Umbilical cord (tissue), 2 donors: ENCODE data around the gene ZMYM4. TPM values are rescaled to one million over a fixed set of nuclear protein-coding genes. Genes with fewer than 3 reads are reported as not detected.
"Not testable (repeated sequence)": the region's sequence is repeated elsewhere in the genome, so short reads cannot be mapped to it uniquely, and the experiment has no call there.

Experiments
- DNase-seq: peaks from one replicate; pipeline ENCODE4 v3.0.0-alpha.2; 2015; ENCODE audit warnings: low spot score
- total RNA-seq: library from RNA; depleted of rRNA; stranded (reverse); fragments of >200 nt; gene quantifications from one replicate; pipeline ENCODE4 v1.2.3, GENCODE V29; 2014; ENCODE audit warnings: low replicate concordance; ENCODE audit not compliant: insufficient read depth

The ZMYM4 gene
- total RNA-seq, result 134 TPM

DNA sequence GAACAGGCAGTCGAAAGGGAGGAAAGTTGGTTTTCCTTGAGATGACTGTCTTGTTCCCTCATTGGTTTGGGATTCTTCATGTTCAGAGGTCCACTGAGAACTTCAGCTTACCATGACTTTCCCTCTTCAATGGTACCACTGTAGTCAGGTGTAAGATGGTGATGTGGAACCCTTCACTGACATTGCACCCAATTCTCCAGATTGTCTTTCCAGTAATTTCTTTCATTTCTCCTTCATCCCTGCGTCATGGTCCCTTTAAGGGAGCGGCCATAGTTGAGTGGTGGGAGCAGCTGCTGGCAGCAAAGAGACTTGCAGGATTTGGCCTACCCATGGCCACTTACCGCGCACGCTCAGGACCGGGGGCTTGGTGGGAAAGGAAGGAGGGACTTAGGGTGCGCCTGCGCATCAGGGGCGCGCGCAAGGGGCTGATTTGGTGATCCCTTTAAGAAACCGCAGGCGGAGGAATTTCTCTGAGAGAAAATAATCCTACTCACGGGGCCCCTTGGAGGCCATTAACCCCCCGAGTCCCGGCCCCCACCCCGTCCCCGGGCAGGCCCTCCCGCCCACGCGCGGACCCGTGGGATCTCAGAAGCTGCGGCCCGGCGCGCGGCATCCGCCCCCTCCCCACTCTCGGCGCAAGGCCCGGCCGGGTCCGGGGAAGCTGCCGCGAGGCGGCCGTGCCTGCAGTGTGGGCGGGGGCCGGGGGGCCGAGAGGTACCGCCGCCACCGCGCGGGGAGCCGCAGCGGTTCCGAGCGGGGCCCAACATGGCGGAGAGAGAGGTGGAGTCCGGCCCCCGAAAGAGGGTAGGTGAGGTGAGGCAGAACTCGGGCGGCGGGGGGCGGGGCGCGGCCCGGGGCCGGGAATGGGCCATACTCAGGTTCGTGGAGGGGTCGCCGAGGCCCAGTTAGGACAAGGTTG, at the start of gene ZMYM4:
Gene ZMYM4 (plus strand): TSS at position 428 of the 919 bp plus-strand sequence. CDS start 338 bp downstream, at position 766.
- DNase-seq, result peak; percentile 98

GRCh38 chr1:35220976-35221375, 47.5 kb upstream of the ZMYM4 start:
- DNase-seq, result no peak

DNA sequence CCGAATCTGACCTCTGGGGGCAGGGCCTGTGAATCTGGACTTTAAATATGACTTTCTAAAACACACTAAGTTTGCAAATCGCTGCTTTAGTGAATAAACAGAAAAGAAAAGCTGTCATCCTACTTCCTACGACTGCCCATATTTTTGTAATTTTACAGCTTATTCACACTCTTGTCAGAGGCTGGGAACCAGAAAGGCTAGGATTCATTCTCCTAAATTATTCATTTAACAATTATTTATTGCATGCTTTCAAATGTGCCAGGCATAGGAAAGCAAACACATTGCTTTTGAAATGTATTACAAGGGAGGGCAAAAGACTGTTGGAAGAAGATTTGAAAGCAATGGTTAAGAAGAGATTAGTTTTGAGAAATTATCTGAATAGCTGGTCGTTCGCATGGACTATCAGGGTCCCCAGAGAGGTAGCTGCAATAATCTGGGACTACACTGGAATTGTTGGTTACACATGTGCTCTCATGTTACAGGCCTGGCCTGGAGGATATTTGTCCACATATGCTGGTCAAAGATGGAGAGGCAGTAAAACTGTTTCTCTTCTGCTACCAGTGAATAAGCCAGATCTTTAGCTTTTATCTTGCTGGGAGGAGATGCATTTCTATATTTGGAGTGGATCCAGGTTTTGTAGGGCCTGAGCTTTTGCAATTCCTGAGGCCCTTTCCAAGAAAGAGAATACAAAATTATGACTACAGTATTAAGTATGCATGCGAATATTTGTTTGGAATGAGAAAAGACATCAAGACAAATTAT, 46.0 kb upstream of the ZMYM4 start:
- peak; percentile 97 for DNase-seq

DNA sequence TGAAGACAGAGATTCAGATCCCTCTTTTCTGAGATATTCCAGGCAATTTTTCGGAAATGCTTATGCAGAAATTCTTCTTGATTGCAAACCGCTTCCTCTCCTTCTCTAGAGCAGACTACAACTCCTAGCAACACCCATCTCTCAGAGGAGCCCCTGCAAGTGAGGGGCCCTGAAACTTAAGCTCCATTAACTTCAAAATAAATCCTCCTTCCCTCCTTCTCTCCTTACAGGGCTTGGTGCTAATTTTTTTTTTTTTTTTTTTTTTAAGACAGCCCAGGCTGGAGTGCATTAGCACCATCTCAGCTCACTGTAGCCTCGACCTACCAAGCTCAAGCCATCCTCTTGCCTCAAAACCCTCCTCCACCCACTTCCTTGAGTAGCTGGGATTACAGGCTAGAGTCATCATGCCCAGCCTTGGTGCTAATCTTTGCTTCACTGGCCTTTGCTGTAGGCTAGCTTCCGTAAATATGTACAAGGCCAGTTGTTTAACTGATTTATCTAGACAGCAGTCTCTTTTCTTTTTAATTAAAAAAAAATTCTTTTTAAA, 45.4 kb upstream of the ZMYM4 start:
- DNase-seq, result no peak

- DNase-seq, result no peak
These were observed 42.0 kb upstream of the ZMYM4 start for GRCh38 chr1:35226546-35226945.

DNA sequence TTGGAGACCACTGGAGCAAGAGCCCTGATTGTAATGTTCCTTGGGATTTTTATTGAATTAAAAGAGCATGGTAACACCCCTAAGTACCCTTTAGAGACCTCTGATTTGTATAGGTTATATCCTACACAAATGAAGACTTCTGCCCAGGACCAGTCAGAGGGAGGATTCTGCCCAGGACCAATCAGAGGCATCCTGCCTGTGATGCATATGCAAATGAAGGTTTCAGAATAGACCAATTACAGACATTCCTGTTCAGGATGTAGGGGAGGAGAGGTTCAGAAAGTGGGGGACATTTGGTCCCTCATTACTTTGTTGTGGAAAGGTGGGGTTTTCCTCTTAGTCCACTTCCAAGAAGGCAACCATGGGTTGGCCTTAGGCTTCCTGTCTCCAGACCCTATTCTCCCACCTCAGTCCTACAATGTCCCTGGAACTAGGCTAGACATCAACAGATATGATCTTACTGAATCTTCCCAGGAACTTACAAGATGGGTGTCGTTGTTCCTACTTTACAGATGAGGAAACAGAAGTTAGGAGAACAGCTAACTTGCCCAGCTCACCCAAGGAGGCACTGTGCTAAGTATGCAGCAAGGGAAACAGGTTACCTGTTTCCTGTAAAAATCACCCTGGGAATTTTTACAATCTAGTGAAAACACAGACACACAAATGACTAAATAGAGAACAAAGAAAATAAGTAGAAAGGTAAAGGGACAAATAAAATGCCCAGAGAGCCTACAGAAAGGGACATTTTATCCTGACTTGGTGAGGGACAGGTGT, 38.7 kb upstream of the ZMYM4 start:
- no peak for DNase-seq

DNA sequence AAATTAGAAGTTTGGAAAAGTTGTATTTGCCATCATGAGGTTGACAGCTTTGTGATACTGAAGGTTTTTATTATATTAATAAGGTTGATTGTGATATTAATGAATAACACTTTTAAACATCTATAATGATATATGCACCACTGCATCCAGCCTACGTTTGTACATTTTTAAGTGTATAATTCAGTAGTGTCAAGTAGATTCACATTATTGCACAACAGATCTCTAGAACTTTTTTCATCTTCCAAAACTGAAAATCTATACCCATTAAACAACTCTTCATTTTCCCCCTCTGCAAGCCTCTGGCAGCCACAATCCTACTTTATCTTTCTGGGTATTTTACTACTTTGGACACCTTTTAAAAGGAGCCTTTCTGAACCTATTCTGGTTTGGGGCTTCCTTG, 37.2 kb upstream of the ZMYM4 start:
- no peak for DNase-seq

GRCh38 chr1:35236772-35237171, 31.7 kb upstream of the ZMYM4 start:
- not testable (repeated sequence) for DNase-seq

GRCh38 chr1:35243691-35244090, 24.8 kb upstream of the ZMYM4 start:
- no peak for DNase-seq

DNA sequence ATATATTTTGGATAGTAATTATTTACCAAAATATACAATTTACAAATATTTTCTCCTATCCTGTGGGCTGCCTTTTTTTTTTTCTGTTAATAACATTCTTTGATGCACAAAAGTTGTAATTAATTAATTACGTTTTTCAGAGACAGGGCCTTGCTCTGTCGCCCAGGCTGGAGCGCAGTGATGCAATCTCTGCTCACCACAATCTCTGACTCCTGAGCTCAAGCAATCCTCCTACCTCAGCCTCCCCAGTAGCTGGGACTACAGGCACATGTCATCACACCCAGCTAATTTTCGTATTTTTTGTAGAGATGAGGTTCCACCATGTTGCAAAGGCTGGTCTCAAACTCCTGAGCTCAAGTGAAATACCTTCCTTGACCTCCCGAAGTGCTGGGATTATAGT, 21.3 kb upstream of the ZMYM4 start:
- no peak for DNase-seq

- DNase-seq, result no peak
These were observed 14.6 kb upstream of the ZMYM4 start for GRCh38 chr1:35253941-35254340.

DNA sequence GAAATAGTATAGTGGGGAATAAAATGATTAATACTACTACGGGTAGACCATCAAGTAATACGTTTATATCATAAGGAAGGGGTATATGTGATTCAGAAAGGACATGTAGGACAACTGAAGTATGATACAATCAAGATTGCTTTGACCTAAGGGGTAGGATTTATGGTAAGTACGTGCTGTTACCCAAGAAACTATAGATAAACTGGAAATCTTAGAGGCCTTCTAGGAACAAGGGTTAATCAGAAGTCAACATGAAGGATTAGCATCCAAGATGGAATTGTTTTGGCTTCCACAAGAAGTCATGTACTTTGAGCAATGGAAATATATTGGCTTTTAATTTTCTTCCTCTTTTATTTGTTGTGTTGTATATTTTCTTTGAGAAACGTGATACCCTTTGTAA, 13.2 kb upstream of the ZMYM4 start:
- no peak for DNase-seq

DNA sequence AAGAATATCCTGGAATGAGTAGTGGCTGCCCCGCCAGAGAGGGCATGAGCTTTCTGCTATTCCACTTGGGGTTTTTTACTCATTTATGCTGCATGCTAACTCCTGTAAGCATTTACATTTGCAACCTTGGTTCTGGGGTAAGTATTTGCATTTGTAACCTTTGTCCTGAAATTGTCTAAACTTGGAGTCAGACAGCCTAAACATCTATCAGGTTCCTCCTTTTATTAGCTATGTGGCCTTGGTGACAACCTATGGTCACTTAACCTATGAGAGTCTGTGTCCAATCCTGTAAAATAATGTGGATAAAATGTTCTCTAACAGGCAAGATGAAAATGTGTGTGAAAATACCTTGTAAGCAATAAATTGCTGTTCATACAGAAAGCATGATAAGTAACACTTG, 8.9 kb upstream of the ZMYM4 start:
- no peak for DNase-seq

- DNase-seq, result peak; percentile 13
These were observed 6.9 kb upstream of the ZMYM4 start for GRCh38 chr1:35261412-35262120.

GRCh38 chr1:35264035-35264434, 4.5 kb upstream of the ZMYM4 start:
- no peak for DNase-seq

DNA sequence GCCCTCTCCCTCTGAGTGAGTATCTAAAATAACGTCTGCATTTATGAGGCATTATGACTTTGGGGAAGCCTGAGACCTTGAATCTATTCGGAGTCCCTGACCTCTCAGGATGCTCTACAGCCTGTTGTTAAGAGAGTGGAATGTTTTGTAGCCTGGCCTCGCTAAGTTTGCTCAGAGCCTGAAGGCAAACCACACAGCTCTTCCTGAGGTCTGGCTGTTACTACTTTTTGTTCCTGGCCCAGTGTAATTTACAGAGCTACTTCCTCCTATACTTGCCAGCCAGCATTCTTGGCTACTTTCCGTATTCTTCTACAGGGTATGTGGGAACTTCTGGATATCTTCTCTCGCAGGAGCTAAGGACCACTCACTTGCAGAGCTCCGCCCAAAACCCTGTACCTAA, 3.6 kb upstream of the ZMYM4 start:
- DNase-seq, result peak; percentile 24

DNA sequence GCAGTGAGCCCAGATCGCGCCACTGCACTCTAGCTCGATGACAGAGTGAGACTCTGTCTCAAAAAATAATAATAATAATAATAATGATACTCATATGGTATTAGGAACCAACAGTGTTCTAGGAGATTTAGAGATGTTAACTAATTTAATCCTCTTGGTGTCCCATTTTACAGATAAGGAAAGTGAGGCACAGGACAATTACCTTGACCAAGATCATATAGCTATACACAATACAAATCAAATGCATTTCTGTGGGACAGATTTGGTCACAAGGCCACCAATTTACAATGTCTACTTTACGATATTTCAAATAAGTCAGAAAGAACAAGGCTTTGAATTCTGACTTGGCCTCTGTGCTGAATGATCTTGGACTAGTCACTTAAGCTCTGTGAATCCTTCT, 2.2 kb upstream of the ZMYM4 start:
- no peak for DNase-seq

- DNase-seq, result peak; percentile 9
These were observed 886 bp downstream of the ZMYM4 start for GRCh38 chr1:35269201-35269988.

DNA sequence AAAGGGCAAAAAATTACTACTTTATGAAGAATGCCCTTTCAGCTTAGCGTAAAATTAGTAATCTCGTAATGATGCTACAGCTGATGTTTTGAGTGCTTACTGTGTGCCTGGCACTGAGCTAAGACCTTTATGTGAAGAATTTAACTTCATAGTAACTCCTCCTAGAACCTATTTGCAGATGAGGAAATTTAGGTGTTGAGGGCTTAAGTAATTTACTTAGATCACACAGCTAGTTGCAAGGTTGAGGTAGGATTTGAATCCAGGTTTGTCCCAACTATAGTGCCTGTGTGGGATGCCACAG, 1.4 kb downstream of the ZMYM4 start:
- DNase-seq, result no peak

DNA sequence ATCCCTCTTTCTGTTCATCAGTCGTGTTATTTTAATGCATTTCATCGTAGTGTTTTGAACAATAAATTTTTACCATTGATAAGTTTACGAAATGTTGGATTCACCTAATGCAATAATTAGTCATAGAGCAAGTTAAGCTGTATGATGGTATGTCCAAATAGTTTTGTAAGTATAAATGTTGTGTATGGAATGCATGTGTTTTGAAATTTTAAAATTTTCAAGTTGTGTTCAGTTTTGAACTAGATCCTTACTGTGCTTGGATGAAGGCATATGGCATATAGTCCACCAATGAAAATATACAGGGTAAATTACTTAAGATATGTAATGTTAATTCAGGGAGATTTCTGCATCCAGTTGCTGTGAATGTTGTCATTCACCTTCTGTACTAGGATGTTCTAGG, 2.3 kb downstream of the ZMYM4 start:
- DNase-seq, result no peak
